SK-N-MC (cell line): ENCODE measurements around the gene CCDC197.

Source experiments
- EZH2 ChIP-seq: fragments of 200-600 bp; sonication (generic); IDR thresholded peaks from one replicate; pipeline ENCODE4 v1.6.1; 2017; ENCODE audit warnings: antibody characterized with exemption
- FOXP2 ChIP-seq: optimal IDR thresholded peaks from 2 replicates; pipeline ENCODE3; 2011; ENCODE audit warnings: mild to moderate bottlenecking, moderate library complexity; ENCODE audit not compliant: insufficient read depth; ENCODE audit errors: extremely low read length, control extremely low read depth
- POLR2AphosphoS5 ChIP-seq: IDR thresholded peaks from 2 replicates; pipeline ENCODE4 v1.6.1; 2012; ENCODE audit warnings: mild to moderate bottlenecking, low read depth, low read length, borderline replicate concordance

DNA sequence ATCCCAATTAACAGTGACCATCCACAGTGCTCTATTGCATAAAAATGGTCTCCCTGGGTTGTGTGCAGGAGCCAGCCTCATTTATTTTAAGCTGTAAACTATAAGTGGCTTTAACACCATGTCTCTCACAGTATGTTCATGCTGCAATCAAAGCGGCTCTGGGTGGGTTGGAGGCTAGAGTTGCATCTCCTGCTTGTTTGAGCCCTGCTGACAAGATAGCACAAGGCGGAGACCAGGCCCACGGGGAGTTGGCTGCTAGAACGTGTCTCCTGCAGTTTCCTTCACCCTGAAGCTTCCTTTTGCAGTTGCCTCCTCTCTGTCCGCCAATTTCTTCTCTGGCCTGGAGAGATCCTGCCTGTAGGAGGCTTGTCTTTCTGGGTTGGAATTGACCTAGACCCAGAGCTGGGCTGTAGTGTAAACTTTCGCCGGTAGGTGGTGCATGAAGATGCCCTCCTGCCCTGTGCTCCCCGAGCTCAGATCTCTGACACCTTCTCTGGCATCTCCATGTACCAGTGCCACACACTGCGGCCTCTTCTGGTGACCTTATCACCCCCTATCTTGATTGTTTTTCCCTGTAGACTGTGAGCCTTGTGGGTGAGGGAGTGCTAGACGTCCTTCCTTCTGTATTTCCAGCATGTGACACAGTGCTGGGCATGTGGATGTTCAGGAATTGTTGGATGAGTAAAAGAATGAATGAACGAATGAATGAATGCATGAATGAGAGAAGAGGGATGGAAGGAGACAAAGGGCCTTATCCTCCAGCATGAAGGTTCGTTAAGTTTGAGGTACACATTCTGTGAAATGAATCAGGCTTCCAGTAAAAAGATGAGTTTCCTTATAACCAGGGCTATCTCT, 39.4 kb downstream of the CCDC197 start:
- TF ChIP-seq EZH2: no peak
- TF ChIP-seq POLR2AphosphoS5: no peak
- TF ChIP-seq FOXP2: no peak
